ENCODE results near the gene ZBTB21. TPM values are rescaled to one million over a fixed set of nuclear protein-coding genes. Genes with fewer than 3 reads are reported as not detected.

The ZBTB21 gene
- polyA plus RNA-seq, 1 of the 3 experiments (the other 2 are of a cell fraction), result 2.9 TPM

- TF ChIP-seq ZBTB33 (IDR thresholded peaks at IDR 0.05; ENCODE audit: borderline replicate concordance, low read depth), result 0 out of 2 replicates have a peak, but pooled peaks have one; percentile 21
- peak; percentile 66; the same call in 1 of the 2 replicates for TF ChIP-seq POLR2AphosphoS5 (IDR thresholded peaks at IDR 0.05; ENCODE audit: low read depth, low read length)
- TF ChIP-seq CHD2 (IDR thresholded peaks at IDR 0.05; ENCODE audit: low read length, partially characterized antibody), result no peak
- TF ChIP-seq JUND (IDR thresholded peaks at IDR 0.05), result peak; percentile 80
- no peak for TF ChIP-seq MXI1 (IDR thresholded peaks at IDR 0.05; ENCODE audit: low read depth, low read length)
- TF ChIP-seq REST (IDR thresholded peaks at IDR 0.05; ENCODE audit: low read depth, low read length), result 0 out of 2 replicates have a peak, but pooled peaks have one; percentile 17
- TF ChIP-seq NRF1 (IDR thresholded peaks at IDR 0.05; ENCODE audit: low read depth, low read length), result no peak
Observed at GRCh38 chr21:41957991-41958766, 52.0 kb downstream of the ZBTB21 start (continued).

- Histone ChIP-seq H3K4me2 (peak overlapping the region; percentile 51), H3K4me3 (ENCODE audit: low read depth in 2 of 2, low read length in 1 of 2) (no peak overlapping the region), H3K4me1 (ENCODE audit: control insufficient read depth in 1 of 2, insufficient read depth in 2 of 2, low read depth in 1 of 2, low read length in 1 of 2) (peaks cover 17 to 32% of the 10 kb centered on the region in 2 experiments; a peak in 3 of 4 replicates), H3K27ac (ENCODE audit: low read depth in 2 of 2, low read length in 1 of 2) (peak overlapping the region; percentile 44 to 87; a peak in 3 of 4 replicates), H3K27me3 (ENCODE audit: insufficient read depth) (no peaks in the 10 kb centered on the region), H2AFZ (ENCODE audit: low read depth) (peak overlapping the region; percentile 32), H3K36me3 (replicated peaks in 1 of 2; ENCODE audit: control insufficient read depth in 1 of 2, insufficient read depth in 2 of 2, low read length in 1 of 2) (no peaks in the 10 kb centered on the region), H3K9me2 (no peaks in the 10 kb centered on the region), H4K20me1 (ENCODE audit: insufficient read depth) (no peaks in the 10 kb centered on the region), H3K9me3 (no peaks in the 10 kb centered on the region), H3K79me2 (ENCODE audit: insufficient read depth) (peaks cover 10% of the 10 kb centered on the region), H3K9ac (peak overlapping the region; percentile 28; the same call in 1 of the 2 replicates), H3F3A (replicated peaks; ENCODE audit: insufficient read depth) (peaks cover 32% of the 10 kb centered on the region)
- ChIA-PET CTCF (interaction anchor here (0.6 kb wide), 1 partner anchor 1541 kb away, joined by 3 read pairs; no protein-coding TSS in a partner anchor), POLR2A (no interaction called here)
- 70% methylated on average over 8 of the region's 9 CpGs for WGBS (ENCODE audit: low lambda C conversion rate)
- no peak for DNase-seq
- 0 out of 2 replicates have a peak, but pooled peaks have one; percentile 12 for TF ChIP-seq NFIC (IDR thresholded peaks at IDR 0.05; ENCODE audit: borderline replicate concordance)
- TF ChIP-seq TEAD4 (IDR thresholded peaks at IDR 0.05; ENCODE audit: borderline replicate concordance, insufficient read depth), result no peak
- TF ChIP-seq USF1 (IDR thresholded peaks at IDR 0.05; ENCODE audit: borderline replicate concordance, low read depth), result no peak
- TF ChIP-seq REST (IDR thresholded peaks at IDR 0.05; ENCODE audit: low read depth, low read length), result no peak
- no peak for TF ChIP-seq MXI1 (IDR thresholded peaks at IDR 0.05; ENCODE audit: low read depth, low read length)
- TF ChIP-seq PBX3 (IDR thresholded peaks at IDR 0.05), result peak; percentile 37; the same call in 1 of the 2 replicates
- peak; percentile 6; the same call in 1 of the 2 replicates for TF ChIP-seq CTCF (IDR thresholded peaks at IDR 0.05)
- TF ChIP-seq TCF12 (IDR thresholded peaks at IDR 0.05), result 0 out of 2 replicates have a peak, but pooled peaks have one; percentile 42
Observed at GRCh38 chr21:41956926-41957729, 53.0 kb downstream of the ZBTB21 start.
